Adrenal gland (tissue), 5 donors: ENCODE data around the gene C1QTNF5.

Experiments used
- CTCF ChIP-seq, 6 experiments: fragments of 450-650 bp in 4 of 6; fragments of 200-600 bp in 2 of 6; sonication (generic) in 1 of 6; IDR thresholded peaks; 1 replicate in 5 of 6; 2 replicates in 1 of 6; pipeline versions ENCODE4 v1.5.1 to v1.8.0; 2016 to 2021; ENCODE audit warnings: antibody characterized with exemption in 6 of 6, mild to moderate bottlenecking in 2 of 6, moderate library complexity in 1 of 6
- POLR2A ChIP-seq, 2 donors: fragments of 450-650 bp; IDR thresholded peaks; one replicate each; pipeline ENCODE4 v1.6.1; 2017; ENCODE audit warnings: antibody characterized with exemption in 2 of 2, mild to moderate bottlenecking in 2 of 2, moderate library complexity in 1 of 2
- donor health status: DM: no; HTN: no; CAD: no.

- TF ChIP-seq CTCF (IDR thresholded peaks at IDR 0.05) (no peak), POLR2A (IDR thresholded peaks at IDR 0.05) (no peak)
Observed at GRCh38 chr11:119357074-119357473, 16.4 kb upstream of the C1QTNF5 start.
